GM21526 (cell line): Measurements from ENCODE around the gene SAMD4A.
"Not testable (repeated sequence)": the region's sequence is repeated elsewhere in the genome, so short reads cannot be mapped to it uniquely, and the experiment has no call there.

Experiments used
- ATAC-seq: cut with Tn5 transposase; IDR thresholded peaks from one replicate; pipeline ENCODE4 v1.9.1; 2021; ENCODE audit warnings: moderate library complexity; ENCODE audit not compliant: unreplicated experiment, low FRiP score

The SAMD4A gene

GRCh38 chr14:54789781-54790480 lies 223.0 kb downstream of the SAMD4A start:
- no peak for ATAC-seq

GRCh38 chr14:54791001-54791400 lies 224.1 kb downstream of the SAMD4A start:
- no peak for ATAC-seq

- ATAC-seq: no peak
Measured at GRCh38 chr14:54792288-54792687, 225.4 kb downstream of the SAMD4A start.

GRCh38 chr14:54794159-54794558 lies 227.2 kb downstream of the SAMD4A start:
- no peak for ATAC-seq

- no peak for ATAC-seq
Measured at GRCh38 chr14:54794796-54795195, 227.9 kb downstream of the SAMD4A start.

GRCh38 chr14:54796961-54797360 lies 230.0 kb downstream of the SAMD4A start:
- no peak for ATAC-seq

GRCh38 chr14:54797556-54797955 lies 230.6 kb downstream of the SAMD4A start:
- ATAC-seq: no peak

GRCh38 chr14:54797986-54798385 lies 231.1 kb downstream of the SAMD4A start:
- ATAC-seq: no peak

- no peak for ATAC-seq
Measured at GRCh38 chr14:54798465-54799124, 231.7 kb downstream of the SAMD4A start.

GRCh38 chr14:54801482-54801881 lies 234.6 kb downstream of the SAMD4A start:
- ATAC-seq: not testable (repeated sequence)

GRCh38 chr14:54803396-54803795 lies 236.5 kb downstream of the SAMD4A start:
- ATAC-seq: no peak

- no peak for ATAC-seq
Measured at GRCh38 chr14:54803926-54804537, 237.1 kb downstream of the SAMD4A start.

- no peak for ATAC-seq
Measured at GRCh38 chr14:54804538-54805041, 237.7 kb downstream of the SAMD4A start.

- no peak for ATAC-seq
Measured at GRCh38 chr14:54805070-54805444, 238.1 kb downstream of the SAMD4A start.

GRCh38 chr14:54805445-54806322 lies 238.8 kb downstream of the SAMD4A start:
- peak; percentile 73 for ATAC-seq

GRCh38 chr14:54806616-54807015 lies 239.7 kb downstream of the SAMD4A start:
- no peak for ATAC-seq

GRCh38 chr14:54807428-54807827 lies 240.5 kb downstream of the SAMD4A start:
- ATAC-seq: no peak

- no peak for ATAC-seq
Measured at GRCh38 chr14:54807881-54808280, 241.0 kb downstream of the SAMD4A start.

GRCh38 chr14:54808326-54809161 lies 241.6 kb downstream of the SAMD4A start:
- ATAC-seq: no peak

- no peak for ATAC-seq
Measured at GRCh38 chr14:54809767-54810166, 242.8 kb downstream of the SAMD4A start.
